Activated B cell treated with CpG ODN at 0.5 μM for 24 hours (primary cell): ENCODE measurements around the gene ADD1. TPM values are rescaled to one million over a fixed set of nuclear protein-coding genes. Genes with fewer than 3 reads are reported as not detected.

ENCODE experiments used
- ATAC-seq: fragments of 200-7000 bp; cut with Tn5 transposase; one replicate; pipeline ENCODE4 v1.10.0; 2021; ENCODE audit warnings: low read depth, mild to moderate bottlenecking, moderate library complexity
- CTCF ChIA-PET: fragments of 350-600 bp; sonication (Branson Sonifier 250); formaldehyde crosslinking; loops from one replicate; lab custom pipeline; 2021; ENCODE audit warnings: antibody characterized with exemption; lab: Charles Lee
- POLR2A ChIA-PET: fragments of 350-600 bp; sonication (Branson Sonifier 250); formaldehyde crosslinking; loops from one replicate; lab custom pipeline; 2021; ENCODE audit warnings: antibody characterized with exemption; lab: Charles Lee
- DNase-seq: peaks from one replicate; pipeline ENCODE4 v3.0.0; 2022
- H3K27ac Mint-ChIP-seq: one replicate; pipeline ENCODE4 v1.8.0; 2020; ENCODE audit warnings: mixed read lengths
- H3K27me3 Mint-ChIP-seq: one replicate; pipeline ENCODE4 v1.8.0; 2021; ENCODE audit warnings: mixed read lengths
- H3K36me3 Mint-ChIP-seq: one replicate; pipeline ENCODE4 v1.8.0; 2021; ENCODE audit warnings: low read depth, mixed read lengths
- H3K4me1 Mint-ChIP-seq: one replicate; pipeline ENCODE4 v1.8.0; 2021; ENCODE audit warnings: mixed read lengths
- H3K4me3 Mint-ChIP-seq: one replicate; pipeline ENCODE4 v1.8.0; 2020; ENCODE audit warnings: mild to moderate bottlenecking, mixed read lengths
- H3K9me3 Mint-ChIP-seq: one replicate; pipeline ENCODE4 v1.8.0; 2020; ENCODE audit warnings: mixed read lengths
- CTCF ChIP-seq: fragments of 200-600 bp; IDR thresholded peaks from one replicate; pipeline ENCODE4 v1.8.0; 2022; ENCODE audit warnings: antibody characterized with exemption, mild to moderate bottlenecking
- intact Hi-C: fragments of 100-400 bp; cut with micrococcal nuclease; formaldehyde crosslinking; loops from one replicate; pipeline ENCODE4 v1.15.1; 2024
- total RNA-seq: library from RNA; stranded (reverse); gene quantifications from 2 replicates; pipeline ENCODE4 v1.2.3, GENCODE V29; 2022

Gene ADD1
- total RNA-seq, 1 donor from 2014 or later, result 340 TPM

GRCh38 chr4:2817137-2817536, 26.5 kb upstream of the ADD1 start:
- intact Hi-C loops, result loop anchor here (1.0 kb wide), 1 partner anchor 15 kb away; no protein-coding TSS in a partner anchor
- ATAC-seq (no peak), DNase-seq (no peak)
- Mint-ChIP-seq H3K9me3 (no peaks in the 10 kb centered on the region), H3K4me1 (peaks cover 65% of the 10 kb centered on the region), H3K4me3 (peak overlapping the region; percentile 73), H3K27ac (peak overlapping the region; percentile 24), H3K27me3 (no peaks in the 10 kb centered on the region), H3K36me3 (peaks cover 9% of the 10 kb centered on the region)
- POLR2A ChIA-PET, result interaction anchor here (1.0 to 1.7 kb wide), 2 partner anchors 15 to 30 kb away, joined by 3 to 5 read pairs; no protein-coding TSS in a partner anchor
- CTCF ChIA-PET, result interaction anchor here (0.6 kb wide), 1 partner anchor 111 kb away, joined by 3 read pairs; no protein-coding TSS in a partner anchor
- TF ChIP-seq CTCF, result no peak

GRCh38 chr4:2817701-2818350, 25.8 kb upstream of the ADD1 start:
- H3K36me3 Mint-ChIP-seq, result peaks cover 15% of the 10 kb centered on the region
- no peak for TF ChIP-seq CTCF
- ChIA-PET POLR2A (interaction anchor here (0.6 to 2.1 kb wide), 10 partner anchors 15 to 90 kb away, joined by 3 to 8 read pairs (median 4); no protein-coding TSS in a partner anchor), CTCF (no interaction called here)
- intact Hi-C loops, result loop anchor here (1.0 kb wide), 1 partner anchor 14 kb away; no protein-coding TSS in a partner anchor
- no peak overlapping the region for H3K27ac Mint-ChIP-seq
- no peaks in the 10 kb centered on the region for H3K27me3 Mint-ChIP-seq
- H3K4me1 Mint-ChIP-seq, result peaks cover 62% of the 10 kb centered on the region
- DNase-seq (no peak), ATAC-seq (peak; percentile 46)
- no peaks in the 10 kb centered on the region for H3K9me3 Mint-ChIP-seq
- H3K4me3 Mint-ChIP-seq, result peak overlapping the region; percentile 73

GRCh38 chr4:2818351-2818939, 25.2 kb upstream of the ADD1 start:
- Mint-ChIP-seq H3K27ac (no peak overlapping the region), H3K27me3 (no peaks in the 10 kb centered on the region), H3K36me3 (peaks cover 21% of the 10 kb centered on the region), H3K4me3 (peak overlapping the region; percentile 72), H3K9me3 (no peaks in the 10 kb centered on the region), H3K4me1 (peaks cover 55% of the 10 kb centered on the region)
- no peak for DNase-seq
- no peak for TF ChIP-seq CTCF
- ChIA-PET CTCF (interaction anchor here (0.7 kb wide), 1 partner anchor 599 kb away, joined by 3 read pairs; no protein-coding TSS in a partner anchor), POLR2A (interaction anchor here (0.6 to 2.1 kb wide), 13 partner anchors 9 to 91 kb away, joined by 3 to 8 read pairs (median 4); no protein-coding TSS in a partner anchor)
- intact Hi-C loops, result no loop called here
- peak; percentile 13 for ATAC-seq

GRCh38 chr4:2819244-2820215, 24.1 kb upstream of the ADD1 start:
- H3K36me3 Mint-ChIP-seq, result peaks cover 31% of the 10 kb centered on the region
- no peaks in the 10 kb centered on the region for H3K27me3 Mint-ChIP-seq
- no peaks in the 10 kb centered on the region for H3K9me3 Mint-ChIP-seq
- H3K4me3 Mint-ChIP-seq, result peak overlapping the region; percentile 8
- peaks cover 44% of the 10 kb centered on the region for H3K4me1 Mint-ChIP-seq
- no peak overlapping the region for H3K27ac Mint-ChIP-seq
- TF ChIP-seq CTCF, result no peak
- intact Hi-C loops, result no loop called here
- ATAC-seq, result no peak
- ChIA-PET POLR2A (interaction anchor here (0.6 to 2.1 kb wide), 9 partner anchors 10 to 57 kb away, joined by 3 to 8 read pairs (median 3); no protein-coding TSS in a partner anchor), CTCF (interaction anchor here (1.1 kb wide), 1 partner anchor 56 kb away, joined by 3 read pairs; no protein-coding TSS in a partner anchor)
- DNase-seq, result no peak
